GM18526 (cell line): Measurements from ENCODE around the gene MFAP2.

Experiments
- POLR2A ChIP-seq: IDR thresholded peaks from 3 replicates; pipeline ENCODE4 v1.6.1; 2011; ENCODE audit not compliant: insufficient read length; ENCODE audit errors: extremely low read depth

The MFAP2 gene

DNA sequence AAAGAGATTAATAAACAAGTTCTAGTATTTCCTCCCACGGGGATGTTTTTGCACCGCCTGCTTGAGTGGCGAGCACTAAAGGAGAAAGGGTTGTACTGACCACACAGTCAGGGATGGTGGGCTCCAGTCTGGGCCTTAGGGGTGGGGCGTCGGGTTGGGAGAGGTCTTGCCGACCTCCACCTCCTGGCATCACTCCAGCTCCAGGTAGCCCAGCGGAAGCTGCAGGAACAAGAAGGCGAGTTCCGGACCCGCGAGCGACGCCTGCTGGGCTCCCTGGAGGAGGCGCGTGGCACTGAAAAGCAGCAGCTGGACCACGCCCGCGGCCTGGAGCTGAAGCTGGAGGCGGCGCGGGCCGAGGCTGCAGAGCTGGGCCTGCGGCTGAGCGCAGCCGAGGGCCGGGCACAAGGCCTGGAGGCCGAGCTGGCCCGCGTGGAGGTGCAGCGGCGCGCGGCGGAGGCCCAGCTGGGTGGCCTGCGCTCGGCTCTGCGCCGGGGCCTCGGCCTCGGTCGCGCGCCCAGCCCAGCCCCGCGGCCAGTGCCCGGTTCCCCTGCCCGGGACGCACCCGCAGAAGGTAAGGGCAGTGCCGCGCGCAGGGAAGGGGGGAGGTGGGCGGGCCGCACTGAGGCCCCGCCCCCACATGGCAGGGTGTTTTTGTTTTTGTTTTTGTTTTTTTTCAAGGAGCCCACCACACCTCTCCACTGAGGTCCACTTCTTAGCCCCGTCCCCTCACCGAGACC is 19.7 kb downstream of the MFAP2 start:
- TF ChIP-seq POLR2A: no peak

DNA sequence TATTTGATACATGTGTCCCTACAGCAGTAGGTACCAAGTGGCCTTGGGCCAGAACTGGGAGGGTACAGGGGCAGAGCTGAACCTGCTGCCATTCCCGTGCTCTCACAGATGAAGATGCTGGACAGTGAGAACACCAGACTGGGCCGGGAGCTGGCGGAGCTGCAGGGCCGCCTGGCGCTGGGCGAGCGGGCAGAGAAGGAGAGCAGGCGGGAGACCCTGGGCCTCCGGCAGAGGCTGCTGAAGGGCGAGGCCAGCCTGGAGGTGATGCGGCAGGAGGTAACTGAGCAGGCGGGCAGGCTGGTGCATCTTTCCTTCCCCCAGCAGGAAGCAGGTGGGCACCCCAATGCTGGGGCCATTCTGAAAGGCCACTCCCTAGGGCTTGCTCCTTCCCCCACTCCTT is 21.9 kb downstream of the MFAP2 start:
- TF ChIP-seq POLR2A: no peak

DNA sequence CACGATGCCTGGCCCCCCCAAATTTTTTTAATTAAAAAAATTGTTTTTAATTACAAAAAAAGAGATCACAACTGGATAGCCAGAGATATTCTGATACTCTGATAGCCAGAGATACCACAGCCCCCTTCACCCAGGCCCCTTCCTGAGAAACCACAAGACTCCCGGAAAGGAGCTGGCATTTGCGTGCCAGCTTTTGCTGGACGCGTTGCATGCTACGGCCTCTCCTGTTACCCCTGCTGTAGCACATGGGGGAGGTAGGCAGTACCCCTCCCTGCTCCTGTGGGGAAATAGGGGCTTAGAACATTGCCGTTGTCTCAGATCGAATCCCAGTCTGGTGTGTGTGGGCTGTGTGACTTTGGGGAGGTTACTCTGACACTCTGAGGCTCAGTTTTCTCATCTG is 22.7 kb downstream of the MFAP2 start:
- no peak for TF ChIP-seq POLR2A

DNA sequence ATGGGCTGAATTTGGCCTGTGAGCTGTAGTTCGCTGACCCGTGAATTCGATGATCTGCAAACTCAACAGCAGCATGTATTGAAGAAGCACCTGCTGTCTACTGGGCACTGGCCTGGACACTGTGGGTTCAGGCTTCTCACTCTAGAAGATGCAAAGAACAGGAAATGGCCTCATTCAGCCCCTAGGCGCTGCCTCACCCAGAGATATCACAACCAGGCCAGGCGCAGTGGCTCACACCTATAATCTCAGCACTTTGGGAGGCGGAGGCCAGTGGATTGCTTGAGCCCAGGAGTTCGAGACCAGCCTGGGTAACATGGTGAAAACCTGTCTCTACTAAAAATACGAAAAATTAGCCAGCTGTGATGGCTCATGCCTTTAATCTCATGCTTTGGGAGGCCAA is 23.6 kb downstream of the MFAP2 start:
- no peak for TF ChIP-seq POLR2A

DNA sequence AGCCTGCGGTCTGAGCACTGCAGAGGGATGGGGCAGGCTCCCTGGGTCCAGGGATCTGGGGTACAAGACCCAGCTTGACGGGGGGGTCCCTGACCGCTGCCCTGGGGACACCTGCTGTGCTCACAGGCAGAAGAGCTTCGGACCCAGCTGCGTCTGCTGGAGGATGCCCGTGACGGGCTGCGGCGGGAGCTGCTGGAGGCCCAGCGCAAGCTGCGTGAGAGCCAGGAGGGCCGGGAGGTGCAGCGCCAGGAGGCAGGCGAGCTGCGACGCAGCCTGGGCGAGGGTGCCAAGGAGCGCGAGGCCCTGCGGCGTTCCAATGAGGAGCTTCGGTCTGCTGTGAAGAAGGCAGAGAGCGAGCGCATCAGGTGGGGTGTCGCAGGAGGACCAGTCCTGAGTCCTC is 25.2 kb downstream of the MFAP2 start:
- no peak for TF ChIP-seq POLR2A

DNA sequence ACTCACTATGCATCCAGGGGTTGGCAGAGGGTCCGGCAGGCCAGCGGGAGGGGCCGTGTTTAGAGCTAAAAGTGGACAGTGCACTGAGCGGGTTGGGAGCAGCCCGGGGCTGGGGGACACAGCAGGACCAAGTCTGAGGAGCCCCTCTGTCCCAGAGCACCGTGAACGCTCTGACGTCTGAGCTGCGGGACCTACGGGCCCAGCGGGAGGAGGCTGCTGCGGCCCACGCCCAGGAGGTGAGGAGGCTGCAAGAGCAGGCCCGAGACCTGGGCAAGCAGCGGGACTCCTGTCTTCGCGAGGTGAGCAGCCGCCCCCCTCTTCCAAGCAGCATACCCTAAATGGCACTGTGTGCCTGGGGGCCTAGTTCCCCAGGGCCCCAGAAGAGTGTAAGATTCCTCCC is 25.8 kb downstream of the MFAP2 start:
- no peak for TF ChIP-seq POLR2A

DNA sequence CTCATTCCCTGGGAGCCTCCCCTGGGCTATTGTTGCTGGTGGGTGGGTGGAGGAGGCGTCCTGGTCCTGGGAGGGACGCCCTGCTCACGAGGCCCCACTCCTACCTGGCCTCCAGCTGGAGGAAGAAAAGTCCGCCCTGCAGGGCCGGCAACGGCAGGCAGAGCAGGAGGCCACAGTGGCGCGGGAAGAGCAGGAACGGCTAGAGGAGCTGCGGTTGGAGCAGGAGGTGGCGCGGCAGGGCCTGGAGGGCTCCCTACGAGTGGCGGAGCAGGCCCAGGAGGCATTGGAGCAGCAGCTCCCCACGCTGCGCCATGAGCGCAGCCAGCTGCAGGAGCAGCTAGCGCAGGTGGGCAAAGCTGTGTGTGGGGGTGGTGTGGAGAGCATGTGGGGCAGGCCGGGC is 33.8 kb downstream of the MFAP2 start:
- no peak for TF ChIP-seq POLR2A

DNA sequence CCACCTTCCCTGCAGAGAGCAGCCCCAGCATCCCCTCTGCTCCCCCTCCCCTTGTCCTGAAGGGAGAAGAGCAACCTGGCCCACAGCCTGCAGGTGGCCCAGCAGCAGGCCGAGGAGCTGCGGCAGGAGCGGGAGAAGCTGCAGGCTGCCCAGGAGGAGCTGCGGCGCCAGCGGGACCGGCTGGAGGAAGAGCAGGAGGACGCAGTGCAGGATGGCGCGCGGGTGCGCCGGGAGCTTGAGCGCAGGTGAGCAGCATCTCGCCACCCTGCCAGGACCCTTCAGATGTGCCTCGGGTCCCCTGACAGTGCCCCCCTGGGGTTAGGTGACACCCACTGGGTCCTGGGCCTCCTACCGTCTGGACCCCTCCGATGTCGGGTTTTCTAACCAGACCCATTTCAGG is 36.4 kb downstream of the MFAP2 start:
- TF ChIP-seq POLR2A: no peak

DNA sequence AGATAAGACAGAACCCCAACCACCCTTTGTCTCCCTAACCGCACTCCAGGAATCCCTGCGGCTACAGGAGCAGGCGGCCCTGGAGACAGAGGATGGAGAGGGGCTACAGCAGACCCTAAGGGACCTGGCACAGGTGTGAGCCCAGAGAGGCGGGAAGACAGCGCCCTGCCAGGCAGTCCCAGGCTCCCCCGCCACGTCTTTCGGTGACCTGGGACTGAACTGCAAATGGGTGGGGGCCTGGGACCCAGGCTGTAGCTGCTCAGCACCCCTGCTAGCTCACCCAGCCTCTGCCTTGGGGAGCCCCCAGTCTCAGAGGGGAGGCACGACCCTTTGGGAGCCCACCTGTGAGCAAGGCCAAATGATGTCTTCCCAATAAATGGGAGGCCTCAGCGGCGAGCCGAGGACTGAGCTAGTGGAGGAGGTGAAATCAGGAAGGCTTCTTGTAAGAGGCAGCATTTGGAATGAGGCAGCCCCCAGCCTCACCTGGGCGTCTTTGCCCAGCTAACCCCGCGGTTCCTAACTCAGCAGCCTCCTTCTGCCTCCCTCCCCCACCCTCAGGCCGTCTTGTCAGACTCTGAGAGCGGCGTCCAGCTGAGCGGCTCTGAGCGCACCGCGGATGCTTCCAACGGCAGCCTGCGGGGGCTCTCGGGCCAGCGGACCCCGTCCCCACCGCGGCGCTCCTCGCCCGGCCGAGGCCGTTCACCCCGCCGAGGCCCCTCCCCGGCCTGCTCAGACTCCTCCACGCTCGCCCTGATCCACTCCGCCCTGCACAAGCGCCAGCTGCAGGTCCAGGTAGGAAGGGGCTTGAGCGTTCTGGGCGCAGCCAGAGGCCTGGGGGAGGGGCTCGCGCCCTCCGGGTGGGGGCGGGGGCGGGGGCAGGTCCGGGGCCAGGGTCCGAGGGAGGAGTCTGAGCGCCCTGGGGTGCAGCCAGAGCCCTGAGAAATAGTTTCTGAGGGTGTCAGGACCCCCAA is 41.8 kb downstream of the MFAP2 start:
- TF ChIP-seq POLR2A: no peak

DNA sequence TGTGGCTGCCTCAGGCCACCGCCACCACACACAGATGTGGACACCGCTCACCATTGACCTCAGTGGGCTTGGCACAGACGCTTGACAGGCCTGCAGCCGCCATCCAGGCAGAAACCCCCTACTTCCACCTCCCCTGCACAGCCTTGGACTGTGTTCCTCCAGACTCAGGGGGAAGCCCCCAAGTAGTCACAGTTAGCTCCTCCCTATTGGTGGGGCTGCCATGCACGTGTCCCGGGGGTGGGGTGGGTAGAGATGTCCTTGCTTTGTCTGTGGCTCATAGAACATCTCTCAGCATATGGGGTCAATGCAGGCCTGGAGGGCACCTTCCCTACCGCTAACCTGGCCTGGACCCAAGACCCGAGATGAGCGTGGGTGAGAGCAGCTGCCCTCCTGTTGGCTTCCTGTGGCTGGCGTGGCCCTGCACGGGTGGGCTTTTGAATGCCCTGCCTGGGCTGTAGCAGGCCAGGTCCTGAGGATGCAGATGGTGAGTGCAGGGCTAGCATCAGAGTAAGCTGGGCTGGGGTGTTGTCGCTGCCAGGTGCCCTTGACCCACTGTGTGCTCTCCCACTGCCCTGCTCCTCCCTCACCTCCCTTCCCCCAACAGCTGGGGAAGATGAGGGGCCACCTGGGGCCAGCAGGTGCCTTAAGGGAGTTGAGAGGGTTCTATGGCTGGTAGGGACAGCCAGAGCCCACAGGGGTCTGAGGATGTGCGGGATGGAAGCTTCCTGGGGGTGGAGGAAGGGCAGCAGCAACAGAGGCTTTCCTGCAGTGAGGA is 52.5 kb downstream of the MFAP2 start:
- TF ChIP-seq POLR2A: no peak

DNA sequence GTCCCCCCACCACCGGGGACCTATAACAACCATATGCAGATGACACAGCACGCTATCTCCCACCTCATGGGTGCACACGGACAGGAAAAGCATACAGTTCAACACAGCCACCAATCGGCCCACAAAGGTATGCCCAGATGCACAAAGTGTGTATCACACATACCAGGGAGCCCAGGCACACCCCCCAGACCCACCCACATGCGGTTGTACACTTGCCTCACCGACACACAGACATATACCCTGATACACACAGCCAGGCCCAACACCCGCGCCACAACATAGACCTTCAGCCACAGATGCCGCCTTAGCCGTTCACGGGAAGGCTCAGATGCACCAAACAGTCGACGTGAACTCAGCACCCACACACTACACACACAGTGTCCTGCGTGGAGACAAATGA is 53.2 kb downstream of the MFAP2 start:
- no peak for TF ChIP-seq POLR2A

DNA sequence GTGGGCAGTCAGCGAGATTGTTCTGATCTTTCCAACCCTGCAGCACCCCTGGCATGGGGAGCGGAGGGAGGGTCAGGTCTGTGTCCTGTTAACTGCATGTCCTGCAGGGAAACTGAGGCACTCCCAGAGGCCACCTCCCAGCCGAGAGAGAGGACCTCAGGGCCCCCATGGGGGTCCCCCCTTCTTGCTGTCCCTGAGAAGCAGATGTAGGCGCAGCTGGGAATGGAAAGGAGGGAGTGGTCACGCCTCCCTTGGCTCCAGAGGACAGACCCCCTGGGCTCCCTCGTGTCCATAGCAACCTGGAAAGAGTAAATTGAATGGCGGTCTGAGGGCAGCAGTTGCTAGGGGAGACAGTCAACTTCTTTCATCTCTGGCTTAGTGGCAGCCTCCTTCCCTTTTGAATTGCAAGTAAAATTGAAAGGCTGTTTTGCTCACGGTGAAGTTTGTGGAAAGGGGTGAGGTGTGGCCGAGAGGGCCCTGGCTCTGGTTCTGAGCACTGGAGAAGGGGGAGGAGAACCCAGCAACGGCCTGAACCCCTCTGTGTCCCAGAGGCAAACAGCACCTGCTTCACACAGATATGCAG is 53.8 kb downstream of the MFAP2 start:
- TF ChIP-seq POLR2A: no peak

DNA sequence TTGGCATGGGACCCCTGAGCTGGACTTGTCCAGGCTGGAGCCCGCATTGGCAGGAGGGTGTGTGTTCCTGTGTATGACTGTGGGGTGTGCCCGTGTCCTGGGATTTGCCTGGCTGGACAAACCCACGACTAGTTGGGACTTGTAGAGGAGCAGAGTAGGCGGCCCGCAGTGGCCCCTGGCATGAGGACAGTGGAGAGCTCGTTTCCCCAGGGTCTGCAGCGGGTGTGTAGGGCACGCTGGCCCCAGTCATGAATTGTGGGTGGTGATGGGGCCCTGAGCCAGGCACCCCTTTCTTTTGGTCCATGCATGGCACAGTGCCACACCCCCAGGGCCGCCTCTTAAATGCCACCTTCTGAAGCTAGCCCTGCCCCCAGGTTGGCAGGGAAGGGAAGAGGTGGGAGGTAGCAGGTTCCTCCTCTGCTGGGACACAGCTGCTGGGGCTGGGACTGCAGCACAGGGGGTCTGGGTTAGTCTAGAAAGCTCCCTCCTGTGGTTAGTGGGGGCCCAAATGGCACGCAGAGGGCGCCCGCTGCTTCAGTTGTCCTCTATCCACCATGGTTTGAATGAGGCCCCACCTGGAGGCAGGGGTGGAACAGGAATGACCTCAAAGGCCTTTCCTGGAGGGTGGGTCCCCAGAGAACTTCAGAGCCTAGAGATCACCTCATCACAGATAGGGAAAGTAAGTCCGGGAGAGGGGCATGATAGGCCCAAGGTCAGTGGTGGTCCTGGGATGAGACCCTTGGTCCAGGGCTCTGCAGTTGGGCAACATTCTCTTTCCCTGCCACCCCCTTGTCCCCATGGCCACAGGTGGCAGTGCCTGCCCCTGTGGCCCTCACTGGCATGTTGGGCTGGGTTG is 54.6 kb downstream of the MFAP2 start:
- no peak for TF ChIP-seq POLR2A

DNA sequence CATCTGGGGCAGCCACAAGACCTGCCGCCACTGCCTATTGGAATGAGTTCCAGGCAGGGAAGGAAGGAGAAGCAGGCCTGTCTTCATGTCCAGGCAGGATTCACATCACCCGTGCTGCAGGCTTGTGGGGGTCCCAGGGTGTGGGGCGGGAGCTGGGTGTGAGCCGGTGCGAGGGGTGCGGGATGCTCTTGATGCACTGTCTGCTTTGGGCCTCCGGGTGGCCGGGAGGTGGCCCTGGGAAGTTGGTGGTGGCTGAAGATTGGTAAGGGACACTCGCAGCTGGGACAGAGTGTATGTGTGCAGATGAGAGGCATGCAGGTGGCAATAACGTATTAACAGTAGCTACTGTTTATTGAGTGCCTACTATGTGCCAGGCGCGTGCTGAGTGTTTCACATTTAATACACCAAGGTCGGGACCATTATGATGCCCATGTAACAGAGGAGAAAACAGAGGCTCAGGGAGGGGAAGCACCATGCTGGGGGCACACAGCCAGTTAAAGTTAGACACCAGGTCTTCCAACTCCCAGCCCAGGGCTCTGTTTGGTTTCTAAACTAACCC is 55.4 kb downstream of the MFAP2 start:
- no peak for TF ChIP-seq POLR2A
